Small intestine (tissue), 7 donors: ENCODE data around the gene STING1. TPM values are rescaled to one million over a fixed set of nuclear protein-coding genes. Genes with fewer than 3 reads are reported as not detected.
"Not testable (repeated sequence)": the region's sequence is repeated elsewhere in the genome, so short reads cannot be mapped to it uniquely, and the experiment has no call there.

Experiments
- DNase-seq, 2 donors: peaks; one replicate each; pipeline versions ENCODE4 v3.0.0 to v3.0.0-alpha.2; 2013
- FAIRE-seq: peaks from 2 replicates; lab custom pipeline; 2012; peaks lifted over from hg19 to GRCh38; lab: Jason Lieb, UNC
- H3K27ac ChIP-seq, 3 donors: one replicate each; pipeline ENCODE4 v1.5.1; 2013; ENCODE audit warnings: low read length in 2 of 3, mild to moderate bottlenecking in 2 of 3, control low read depth in 1 of 3, inconsistent platforms in 1 of 3, low read depth in 1 of 3, moderate library complexity in 1 of 3
- H3K27me3 ChIP-seq, 3 donors: one replicate each; pipeline ENCODE4 v1.6.1; 2013; ENCODE audit warnings: low read length in 3 of 3, inconsistent platforms in 1 of 3; ENCODE audit not compliant: control insufficient read depth in 3 of 3, insufficient read depth in 3 of 3
- H3K36me3 ChIP-seq, 3 donors: one replicate each; pipeline ENCODE4 v1.6.1; 2013; ENCODE audit warnings: low read length in 3 of 3, inconsistent platforms in 1 of 3, low read depth in 1 of 3, mild to moderate bottlenecking in 1 of 3, moderate library complexity in 1 of 3; ENCODE audit not compliant: control insufficient read depth in 3 of 3, insufficient read depth in 2 of 3
- H3K4me1 ChIP-seq, 3 donors: one replicate each; pipeline ENCODE4 v1.6.1; 2013; ENCODE audit warnings: low read length in 2 of 3, inconsistent platforms in 1 of 3, low read depth in 1 of 3, mild to moderate bottlenecking in 1 of 3, moderate library complexity in 1 of 3; ENCODE audit not compliant: control insufficient read depth in 3 of 3, insufficient read depth in 2 of 3
- H3K4me3 ChIP-seq, 3 donors: one replicate each; pipeline ENCODE4 v1.5.1; 2013; ENCODE audit warnings: low read length in 3 of 3, control low read depth in 1 of 3, inconsistent platforms in 1 of 3, low read depth in 1 of 3, mild to moderate bottlenecking in 1 of 3, moderate library complexity in 1 of 3
- H3K9me3 ChIP-seq, 2 donors: one replicate each; pipeline ENCODE4 v1.6.1; 2013; ENCODE audit warnings: low read depth in 1 of 2, low read length in 1 of 2; ENCODE audit not compliant: control insufficient read depth in 2 of 2, insufficient read depth in 1 of 2
- WGBS, 3 donors: extraction: QIAGEN DNeasy Blood & Tissue Kit; methylation state at CpG; one replicate each; pipeline ENCODE4 v1.1.7; 2013; 5-methylcytosine and 5-hydroxymethylcytosine counted together
- polyA plus RNA-seq, 4 donors: library from polyadenylated mRNA; stranded (reverse) in 3 of 4; unstranded in 1 of 4; fragments of 200-250 nt in 3 of 4; fragments of 120-200 nt in 1 of 4; gene quantifications; one replicate each; pipeline versions ENCODE4 v1.2.1 to v1.2.3, GENCODE V29; 2013
- donor health status: healthy with polysubstance abuse.
- donor health status: control.
- donor health status: control.
- donor health status: Bipolar disorder and iron deficiency.
- donor health status: healthy.

Gene STING1
- polyA plus RNA-seq, 4 donors: 2.2 to 23.0 (median 8.5) TPM

DNA sequence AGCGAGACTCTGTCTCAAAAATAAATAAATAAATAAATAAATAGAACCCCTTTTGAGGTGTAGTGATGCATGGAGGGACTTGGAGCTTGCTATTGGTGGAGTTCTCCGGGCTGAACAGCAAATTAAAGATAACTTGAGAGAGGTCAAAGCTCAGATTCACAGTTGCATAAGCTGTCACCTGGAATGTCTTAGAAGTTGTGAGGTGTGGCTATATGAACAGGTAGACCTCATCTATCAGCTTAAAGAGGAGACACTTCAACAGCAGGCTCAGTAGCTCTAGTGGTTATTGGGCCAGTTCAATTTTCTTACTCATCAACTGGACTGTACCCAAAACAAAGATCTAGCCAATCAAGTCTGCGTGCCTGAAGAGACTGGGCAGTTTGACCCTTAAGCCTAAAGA, 11.7 kb upstream of the STING1 start:
- no peak for FAIRE-seq
- WGBS, 3 donors: 41 to 74% (median 48%) methylated on average over 3 of the region's 3 CpGs

DNA sequence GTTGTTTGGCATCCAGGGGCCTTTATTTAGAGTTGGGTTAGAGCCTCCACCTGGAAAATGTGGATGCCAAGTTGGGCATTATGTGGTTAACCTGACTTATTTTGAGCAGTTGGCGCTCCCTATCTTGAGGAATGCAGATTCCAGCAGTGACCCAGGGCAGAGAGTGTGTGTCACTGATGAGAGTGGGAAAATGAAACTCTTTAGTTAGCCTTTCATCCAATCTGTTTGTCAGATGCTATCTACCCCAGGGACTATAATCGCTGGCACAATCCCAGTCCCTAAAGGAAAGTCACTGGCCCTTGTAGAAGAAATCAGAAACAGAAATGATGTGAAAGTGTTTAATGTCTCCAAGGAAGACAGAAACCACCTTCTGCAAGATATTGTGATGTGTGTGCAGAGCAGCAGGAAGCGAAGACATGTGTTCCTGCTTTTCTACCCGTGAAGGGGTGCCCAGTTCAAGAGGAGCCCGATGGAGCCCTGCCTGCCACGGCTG, 10.2 kb upstream of the STING1 start:
- Histone ChIP-seq H3K27ac (peak overlapping the region in 2 of 3 donors; percentile 14 to 64), H3K27me3 (no peaks in the 10 kb centered on the region), H3K4me3 (no peak overlapping the region), H3K9me3 (no peaks in the 10 kb centered on the region), H3K4me1 (peaks cover 0 to 8% (median 0%) of the 10 kb centered on the region in 3 donors), H3K36me3 (no peaks in the 10 kb centered on the region)
- peak in 1 of 2 donors; percentile 79 for DNase-seq
- WGBS, 3 donors: 11 to 23% (median 21%) methylated on average over 6 of the region's 6 CpGs
- no peak for FAIRE-seq

More for the DNA sequence above, 11.7 kb upstream of the STING1 start:
- H3K4me1 ChIP-seq: peaks cover 0 to 8% (median 0%) of the 10 kb centered on the region in 3 donors
- H3K27ac ChIP-seq: no peak overlapping the region
- no peaks in the 10 kb centered on the region for H3K27me3 ChIP-seq
- H3K36me3 ChIP-seq: no peaks in the 10 kb centered on the region
- H3K9me3 ChIP-seq: no peaks in the 10 kb centered on the region
- H3K4me3 ChIP-seq: no peak overlapping the region
- DNase-seq: peak; percentile 66 to 85

DNA sequence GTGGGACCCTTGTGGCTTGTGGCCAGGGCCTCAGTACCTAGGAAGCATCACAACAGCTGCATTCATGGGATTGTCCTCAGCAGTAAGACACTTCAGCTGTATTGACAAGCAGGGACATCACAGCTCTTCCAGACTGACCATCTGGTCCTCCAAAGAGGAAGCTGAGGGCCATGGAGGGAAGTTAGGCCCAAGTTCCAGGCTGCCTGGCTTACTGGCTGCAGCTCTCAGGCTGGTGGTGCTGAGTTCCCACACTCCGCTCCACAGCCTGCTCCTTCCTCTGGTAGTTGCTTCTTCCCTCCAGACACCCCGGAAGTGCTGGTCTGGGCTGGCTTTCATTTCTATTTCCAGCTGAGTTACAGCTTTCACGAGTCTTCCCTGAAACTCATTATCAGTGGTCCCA, 5.7 kb upstream of the STING1 start:
- no peaks in the 10 kb centered on the region for H3K9me3 ChIP-seq
- DNase-seq (no peak), FAIRE-seq (no peak)
- peak overlapping the region in 1 of 3 donors; percentile 58 for H3K27ac ChIP-seq
- no peaks in the 10 kb centered on the region for H3K27me3 ChIP-seq
- H3K4me3 ChIP-seq: no peak overlapping the region
- H3K36me3 ChIP-seq: no peaks in the 10 kb centered on the region
- WGBS, 3 donors: 55 to 83% (median 75%) methylated on average over 3 of the region's 3 CpGs
- H3K4me1 ChIP-seq: no peaks in the 10 kb centered on the region

DNA sequence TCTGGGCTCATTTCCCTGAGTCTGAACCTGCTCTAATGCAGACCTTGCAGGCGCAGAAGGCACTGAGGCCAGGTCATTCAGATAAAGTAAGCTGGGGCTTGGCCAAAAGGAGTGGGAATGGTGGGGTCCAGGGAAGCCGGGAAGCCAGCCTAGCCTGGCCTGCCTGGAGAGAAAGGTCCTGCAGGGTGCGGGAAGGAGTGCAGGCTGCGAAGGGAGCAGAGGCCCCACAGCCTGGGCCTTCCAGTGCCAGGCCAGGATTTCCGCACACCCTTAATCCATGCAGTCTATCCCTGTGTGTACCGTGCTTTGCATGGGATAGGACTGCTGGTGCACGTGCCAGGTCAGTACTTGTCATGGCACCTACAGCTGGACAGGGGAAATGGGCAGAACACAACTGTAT, 3.6 kb upstream of the STING1 start:
- Histone ChIP-seq H3K9me3 (no peaks in the 10 kb centered on the region), H3K27ac (no peak overlapping the region), H3K4me1 (peaks cover 0 to 3% (median 1%) of the 10 kb centered on the region in 3 donors), H3K36me3 (no peaks in the 10 kb centered on the region), H3K4me3 (no peak overlapping the region), H3K27me3 (no peaks in the 10 kb centered on the region)
- DNase-seq (no peak), FAIRE-seq (no peak)
- WGBS, 3 donors: 85 to 87% (median 86%) methylated on average over 7 of the region's 7 CpGs

DNA sequence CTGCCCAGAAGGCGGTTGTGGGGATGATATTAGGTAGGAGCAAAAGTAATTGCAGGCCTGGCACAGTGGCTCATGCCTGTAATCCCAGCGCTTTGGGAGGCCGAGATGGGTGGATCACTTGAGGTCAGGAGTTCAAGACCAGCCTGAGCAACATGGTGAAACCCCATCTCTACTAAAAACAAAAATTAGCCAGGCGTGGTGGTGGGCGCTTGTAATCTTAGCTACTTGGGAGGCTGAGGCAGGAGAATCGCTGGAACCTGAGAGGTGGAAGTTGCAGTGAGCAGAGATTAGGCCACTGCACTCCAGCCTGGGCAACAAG, 291 bp upstream of the STING1 start:
- peak overlapping the region in 2 of 3 donors; percentile 80 to 98 for H3K27ac ChIP-seq
- DNase-seq, H3K4me1 ChIP-seq, H3K27me3 ChIP-seq, FAIRE-seq, H3K4me3 ChIP-seq, H3K9me3 ChIP-seq, H3K36me3 ChIP-seq: not testable (repeated sequence)
- WGBS, 3 donors: 46 to 64% (median 58%) methylated on average over 6 of the region's 6 CpGs

DNA sequence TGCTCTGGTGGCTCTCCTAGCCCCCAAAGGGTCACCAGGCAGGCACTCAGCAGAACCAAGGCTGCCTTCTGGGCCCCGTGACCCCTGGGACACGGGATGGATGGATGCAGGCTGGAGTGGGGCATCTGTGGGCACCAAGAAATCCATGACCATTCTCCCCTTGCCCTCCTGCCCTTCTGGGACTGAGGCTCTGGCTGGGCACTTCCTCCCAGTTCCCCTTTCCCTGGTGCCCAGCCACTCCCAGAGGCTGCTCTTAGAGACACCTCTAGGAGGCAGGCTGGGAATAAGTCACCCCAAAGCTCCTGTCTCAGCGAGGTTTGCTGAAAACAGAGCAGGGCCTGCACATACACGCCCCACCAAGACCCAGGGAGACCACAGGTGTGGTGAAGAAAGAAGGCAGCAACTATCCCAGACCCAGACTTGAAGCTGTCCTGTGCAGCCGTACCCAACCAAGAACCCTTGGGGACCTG, 943 bp downstream of the STING1 start:
- peaks cover 0 to 11% (median 0%) of the 10 kb centered on the region in 3 donors for H3K36me3 ChIP-seq
- DNase-seq (no peak), FAIRE-seq (no peak)
- H3K27ac ChIP-seq: peak overlapping the region; percentile 62 to 98 (median 80)
- H3K27me3 ChIP-seq: no peaks in the 10 kb centered on the region
- peaks cover 0 to 6% (median 3%) of the 10 kb centered on the region in 3 donors for H3K4me1 ChIP-seq
- peak overlapping the region; percentile 32 to 46 (median 42) for H3K4me3 ChIP-seq
- 44 to 81% (median 66%) methylated on average over 5 of the region's 5 CpGs for WGBS, 3 donors
- no peaks in the 10 kb centered on the region for H3K9me3 ChIP-seq

DNA sequence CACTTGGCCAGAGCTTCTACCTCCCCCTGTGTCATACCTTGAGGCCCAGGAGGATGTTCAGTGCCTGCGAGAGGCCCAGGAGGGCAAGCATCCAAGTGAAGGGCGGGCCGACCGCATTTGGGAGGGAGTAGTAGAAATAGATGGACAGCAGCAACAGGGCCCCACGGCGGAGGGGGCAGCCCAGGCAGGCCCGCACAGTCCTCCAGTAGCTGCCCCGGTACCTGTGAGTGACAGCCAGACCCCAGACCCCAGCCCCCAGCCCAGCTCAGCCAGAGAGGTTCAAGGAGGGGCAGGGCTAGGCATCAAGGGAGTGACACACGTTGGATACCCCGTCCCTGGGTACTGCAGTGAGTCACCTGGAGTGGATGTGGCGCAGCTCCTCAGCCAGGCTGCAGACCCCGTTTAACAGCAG, 1.4 kb downstream of the STING1 start:
- no peaks in the 10 kb centered on the region for H3K27me3 ChIP-seq
- H3K4me1 ChIP-seq: peaks cover 0 to 6% (median 3%) of the 10 kb centered on the region in 3 donors
- DNase-seq: no peak
- peak overlapping the region in 2 of 3 donors; percentile 62 to 98 for H3K27ac ChIP-seq
- no peak for FAIRE-seq
- no peaks in the 10 kb centered on the region for H3K9me3 ChIP-seq
- H3K4me3 ChIP-seq: peak overlapping the region; percentile 32 to 46 (median 42)
- peaks cover 0 to 11% (median 0%) of the 10 kb centered on the region in 3 donors for H3K36me3 ChIP-seq
- WGBS, 3 donors: 54 to 81% (median 77%) methylated on average over 10 to 12 of the region's 12 CpGs

DNA sequence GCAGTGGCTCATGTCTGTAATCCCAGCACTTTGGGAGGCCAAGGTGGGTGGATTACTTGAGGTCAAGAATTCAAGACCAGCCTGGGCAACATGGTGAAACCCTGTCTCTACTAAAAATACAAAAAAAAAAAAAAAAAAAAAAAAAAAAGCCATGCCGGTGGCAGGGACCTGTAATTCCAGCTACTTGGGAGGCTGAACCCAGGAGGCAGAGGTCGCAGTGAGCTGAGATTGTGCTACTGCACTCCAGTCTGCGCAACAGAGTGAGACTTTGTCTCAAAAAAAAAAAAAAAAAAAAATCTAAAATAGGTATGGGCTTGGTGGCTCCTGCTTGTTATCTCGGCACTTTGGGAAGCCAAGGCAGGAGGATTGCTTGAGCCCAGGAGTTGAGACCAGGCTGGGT, 2.8 kb downstream of the STING1 start:
- not testable (repeated sequence) for DNase-seq, H3K9me3 ChIP-seq, H3K4me3 ChIP-seq, H3K27me3 ChIP-seq, H3K27ac ChIP-seq, H3K4me1 ChIP-seq, FAIRE-seq
- H3K36me3 ChIP-seq: peaks cover 0 to 11% (median 0%) of the 10 kb centered on the region in 3 donors
- 89 to 92% (median 90%) methylated on average over 3 to 4 of the region's 4 CpGs for WGBS, 3 donors
